ENCODE measurements around the gene IBA57.
"Not testable (repeated sequence)": the region's sequence is repeated elsewhere in the genome, so short reads cannot be mapped to it uniquely, and the experiment has no call there.

Gene IBA57

DNA sequence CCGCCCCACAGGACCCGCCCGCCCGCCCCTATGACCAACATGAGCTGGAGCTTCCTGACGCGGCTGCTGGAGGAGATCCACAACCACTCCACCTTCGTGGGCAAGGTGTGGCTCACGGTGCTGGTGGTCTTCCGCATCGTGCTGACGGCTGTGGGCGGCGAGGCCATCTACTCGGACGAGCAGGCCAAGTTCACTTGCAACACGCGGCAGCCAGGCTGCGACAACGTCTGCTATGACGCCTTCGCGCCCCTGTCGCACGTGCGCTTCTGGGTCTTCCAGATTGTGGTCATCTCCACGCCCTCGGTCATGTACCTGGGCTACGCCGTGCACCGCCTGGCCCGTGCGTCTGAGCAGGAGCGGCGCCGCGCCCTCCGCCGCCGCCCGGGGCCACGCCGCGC is 7.9 kb upstream of the IBA57 start:
- DNase-seq, result no peak

DNA sequence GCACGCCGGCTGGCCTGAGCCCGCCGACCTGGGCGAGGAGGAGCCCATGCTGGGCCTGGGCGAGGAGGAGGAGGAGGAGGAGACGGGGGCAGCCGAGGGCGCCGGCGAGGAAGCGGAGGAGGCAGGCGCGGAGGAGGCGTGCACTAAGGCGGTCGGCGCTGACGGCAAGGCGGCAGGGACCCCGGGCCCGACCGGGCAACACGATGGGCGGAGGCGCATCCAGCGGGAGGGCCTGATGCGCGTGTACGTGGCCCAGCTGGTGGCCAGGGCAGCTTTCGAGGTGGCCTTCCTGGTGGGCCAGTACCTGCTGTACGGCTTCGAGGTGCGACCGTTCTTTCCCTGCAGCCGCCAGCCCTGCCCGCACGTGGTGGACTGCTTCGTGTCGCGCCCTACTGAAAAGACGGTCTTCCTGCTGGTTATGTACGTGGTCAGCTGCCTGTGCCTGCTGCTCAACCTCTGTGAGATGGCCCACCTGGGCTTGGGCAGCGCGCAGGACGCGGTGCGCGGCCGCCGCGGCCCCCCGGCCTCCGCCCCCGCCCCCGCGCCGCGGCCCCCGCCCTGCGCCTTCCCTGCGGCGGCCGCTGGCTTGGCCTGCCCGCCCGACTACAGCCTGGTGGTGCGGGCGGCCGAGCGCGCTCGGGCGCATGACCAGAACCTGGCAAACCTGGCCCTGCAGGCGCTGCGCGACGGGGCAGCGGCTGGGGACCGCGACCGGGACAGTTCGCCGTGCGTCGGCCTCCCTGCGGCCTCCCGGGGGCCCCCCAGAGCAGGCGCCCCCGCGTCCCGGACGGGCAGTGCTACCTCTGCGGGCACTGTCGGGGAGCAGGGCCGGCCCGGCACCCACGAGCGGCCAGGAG is 7.2 kb upstream of the IBA57 start:
- no peak for DNase-seq

DNA sequence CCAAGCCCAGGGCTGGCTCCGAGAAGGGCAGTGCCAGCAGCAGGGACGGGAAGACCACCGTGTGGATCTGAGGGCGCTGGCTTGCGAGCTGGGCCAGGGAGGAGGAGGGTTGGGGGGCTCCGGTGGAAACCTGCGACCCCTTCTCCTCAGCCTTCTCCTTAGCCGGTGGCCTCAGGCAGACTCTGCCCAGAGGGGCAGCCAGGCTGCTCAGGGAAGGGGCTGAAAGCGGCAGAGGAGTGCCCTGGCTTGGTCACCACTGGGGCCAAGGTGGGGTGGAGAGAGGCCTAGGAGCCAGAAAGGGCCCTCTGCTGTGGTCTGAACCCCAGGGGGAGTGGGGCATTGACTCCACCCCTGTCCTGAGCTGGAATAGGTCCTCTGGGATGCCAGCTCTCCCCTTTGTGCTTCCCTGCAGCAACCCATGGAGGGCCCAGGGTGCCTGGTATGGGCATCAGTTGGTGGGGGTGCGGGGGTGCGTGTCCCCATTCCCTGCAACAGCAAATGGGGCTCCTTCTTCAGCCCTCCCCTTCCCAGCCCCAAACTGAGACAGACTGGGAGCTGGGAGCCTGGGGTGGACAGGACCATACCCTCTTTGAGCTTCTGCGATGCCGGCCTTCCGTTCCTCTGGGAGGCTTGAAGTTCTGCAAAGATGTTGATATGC is 6.5 kb upstream of the IBA57 start:
- DNase-seq, result no peak

DNA sequence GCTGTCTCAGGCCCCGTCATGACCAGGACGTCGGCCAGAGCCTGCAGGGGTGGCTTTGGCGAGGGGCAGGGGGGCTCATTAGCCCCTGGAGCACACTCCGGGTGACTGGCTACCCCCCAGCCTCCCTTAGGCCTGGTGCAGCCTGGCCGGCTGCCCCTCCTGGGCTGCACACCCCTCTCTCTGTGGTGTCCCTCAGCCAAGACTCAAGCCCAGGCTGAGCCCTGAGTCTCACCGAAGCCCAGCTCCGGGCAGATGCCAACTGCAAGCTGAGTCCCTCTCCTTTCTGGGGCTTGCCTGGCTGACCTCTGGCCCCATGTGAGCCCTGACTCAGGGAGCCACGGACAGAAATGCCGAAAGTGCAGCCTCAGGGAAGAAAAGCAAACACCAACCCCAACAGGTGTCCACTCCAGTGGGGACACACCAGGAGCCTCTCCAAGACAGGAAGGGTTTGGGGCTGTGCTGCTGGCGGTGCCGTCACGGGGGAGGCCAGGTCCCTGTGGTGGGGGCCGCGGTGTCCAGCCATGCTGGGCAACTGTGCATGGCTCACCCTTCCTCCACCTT is 5.3 kb upstream of the IBA57 start:
- DNase-seq, result no peak

DNA sequence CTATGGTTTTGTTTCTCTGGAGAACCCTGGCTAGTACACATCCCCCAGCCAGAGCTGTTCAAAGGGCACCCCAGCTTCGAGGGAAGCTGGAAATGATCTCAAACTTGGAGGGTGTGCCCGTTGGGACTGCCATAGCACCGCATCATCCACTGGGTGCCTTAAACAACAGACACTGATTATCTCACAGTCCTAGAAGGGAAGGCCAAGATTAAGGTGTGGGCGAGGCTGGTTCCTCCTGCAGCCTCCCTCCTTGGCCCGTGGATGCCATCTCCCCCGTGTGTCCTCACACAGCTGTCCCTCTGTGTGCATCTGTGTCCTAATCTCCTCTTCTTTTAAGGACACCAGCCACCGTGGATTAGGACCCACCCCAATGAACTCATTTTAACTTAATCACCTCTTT is 4.2 kb upstream of the IBA57 start:
- DNase-seq, result no peak

DNA sequence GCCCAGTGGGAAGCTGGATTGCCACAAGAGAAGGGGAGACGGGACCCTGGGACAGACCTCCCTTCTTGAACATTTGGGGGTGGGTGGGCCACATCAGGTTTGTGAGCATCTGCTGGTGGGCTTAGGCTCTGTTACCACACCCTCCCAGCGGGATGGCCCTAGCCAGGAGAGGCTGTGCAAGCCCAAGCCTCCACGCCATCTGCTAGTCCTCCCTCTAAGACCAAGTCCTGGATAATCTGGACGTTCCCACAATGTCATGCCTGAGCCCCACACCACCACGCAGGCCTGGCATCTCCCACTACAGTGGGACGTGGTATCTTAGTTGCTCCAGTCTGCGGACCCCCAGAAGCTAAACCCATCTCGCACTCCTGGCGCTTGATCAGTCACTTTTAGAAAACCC is 3.7 kb upstream of the IBA57 start:
- DNase-seq, result no peak

DNA sequence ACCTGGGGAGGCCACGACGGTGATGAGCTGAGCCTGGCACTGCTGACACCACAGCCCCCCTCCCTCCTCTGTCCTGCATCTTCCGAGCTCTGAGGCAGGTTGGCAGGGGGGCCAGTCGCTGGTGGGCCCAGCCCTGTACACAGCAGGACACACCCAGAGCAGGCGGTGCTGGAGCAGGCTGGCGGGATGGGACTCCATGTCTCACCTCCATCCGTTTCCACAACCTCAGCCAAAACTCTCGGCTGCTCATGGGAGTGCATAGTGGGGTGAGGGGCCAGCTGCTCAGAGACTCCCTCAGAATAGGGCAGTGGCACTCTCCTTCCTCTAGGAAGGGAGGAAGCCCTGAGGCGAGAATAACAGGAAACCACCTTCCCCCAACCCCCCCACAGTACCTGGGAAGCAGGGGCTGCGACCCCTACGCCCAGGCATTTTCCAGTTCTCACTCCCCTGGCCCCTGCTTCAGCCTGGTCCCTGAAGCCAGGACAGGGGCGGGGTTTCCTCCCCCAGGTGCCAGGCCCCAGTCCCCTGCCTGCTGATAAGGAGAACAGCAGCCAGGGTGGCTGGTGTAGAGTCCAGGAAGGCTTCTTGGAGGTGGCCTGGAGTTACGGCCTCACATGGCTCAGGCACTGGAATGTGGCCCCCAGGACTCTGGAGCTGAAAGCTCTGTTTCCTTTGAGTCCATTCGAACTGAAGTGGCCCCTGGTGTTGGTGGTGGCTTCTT is 3.2 kb upstream of the IBA57 start:
- DNase-seq, result no peak

DNA sequence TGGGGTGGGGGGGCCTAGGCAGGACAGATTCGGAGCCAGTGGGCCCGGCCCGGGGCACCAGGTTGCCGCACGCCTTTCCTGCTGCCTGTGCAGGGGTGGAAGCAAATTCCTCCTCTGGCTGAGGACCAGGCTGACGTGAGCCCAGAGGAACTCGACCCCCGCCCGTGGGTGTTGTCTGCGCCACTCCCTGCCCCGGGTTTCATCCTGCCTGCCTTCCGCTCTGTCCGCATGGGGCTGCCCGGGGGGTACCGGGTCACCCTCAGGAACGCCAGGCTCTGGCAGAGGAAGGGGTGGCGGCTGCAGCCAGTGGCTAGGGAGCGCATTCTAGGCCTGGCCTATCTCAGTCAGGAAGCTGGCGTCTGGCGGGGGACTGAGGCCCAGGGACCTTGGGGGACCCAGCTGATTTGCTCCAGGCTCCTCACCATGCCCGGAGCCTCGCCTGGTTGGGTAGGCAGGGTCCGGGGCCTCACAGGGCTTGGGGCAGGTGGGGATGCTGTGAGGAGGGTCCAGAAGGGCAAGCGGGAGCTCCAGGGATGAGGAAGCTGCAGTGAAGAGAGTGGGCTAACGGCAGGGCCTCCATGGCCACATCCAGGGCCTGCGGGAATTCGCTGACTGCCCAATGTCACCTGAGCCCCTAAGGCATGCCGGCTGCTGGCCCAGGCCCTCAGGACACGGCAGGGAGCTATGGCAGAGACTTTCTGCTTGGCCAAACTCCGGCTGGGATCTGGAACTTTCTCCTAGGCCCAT is 2.4 kb upstream of the IBA57 start:
- no peak for DNase-seq

DNA sequence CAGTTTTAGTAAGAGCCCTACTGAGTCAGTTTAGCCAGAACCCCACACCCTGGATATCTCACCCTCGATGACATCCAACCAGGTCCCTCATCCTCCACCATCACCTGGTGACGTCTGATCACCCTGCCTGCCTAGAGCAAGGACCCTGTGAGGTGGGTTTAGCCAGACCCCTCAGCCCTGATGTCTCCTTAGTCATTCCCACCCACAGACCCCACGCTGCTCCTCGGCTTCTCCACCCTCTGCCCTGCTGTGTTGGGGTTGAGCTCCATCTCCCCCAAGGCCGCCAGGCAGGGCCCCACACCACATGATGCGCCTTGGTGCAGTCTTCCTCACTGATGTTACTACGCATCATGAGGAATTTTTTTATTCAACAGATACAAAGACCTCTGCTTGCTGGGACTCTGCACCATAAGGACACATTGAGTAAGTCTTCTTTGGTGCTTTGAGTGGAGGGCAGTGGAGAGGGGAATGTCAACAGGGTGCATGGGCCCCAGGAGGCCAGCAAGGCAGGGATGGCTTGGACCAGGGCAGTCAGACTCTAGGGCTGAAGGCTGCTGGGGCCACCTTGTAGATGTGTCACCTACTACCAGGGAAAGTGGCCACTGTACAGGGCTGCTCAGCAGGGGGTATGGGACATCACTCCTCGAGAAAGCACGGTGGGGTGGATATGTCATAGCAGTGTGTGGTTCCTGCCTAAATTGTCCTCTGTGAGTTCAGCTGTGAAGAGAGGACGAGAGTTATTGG is 1.7 kb upstream of the IBA57 start:
- no peak for DNase-seq

DNA sequence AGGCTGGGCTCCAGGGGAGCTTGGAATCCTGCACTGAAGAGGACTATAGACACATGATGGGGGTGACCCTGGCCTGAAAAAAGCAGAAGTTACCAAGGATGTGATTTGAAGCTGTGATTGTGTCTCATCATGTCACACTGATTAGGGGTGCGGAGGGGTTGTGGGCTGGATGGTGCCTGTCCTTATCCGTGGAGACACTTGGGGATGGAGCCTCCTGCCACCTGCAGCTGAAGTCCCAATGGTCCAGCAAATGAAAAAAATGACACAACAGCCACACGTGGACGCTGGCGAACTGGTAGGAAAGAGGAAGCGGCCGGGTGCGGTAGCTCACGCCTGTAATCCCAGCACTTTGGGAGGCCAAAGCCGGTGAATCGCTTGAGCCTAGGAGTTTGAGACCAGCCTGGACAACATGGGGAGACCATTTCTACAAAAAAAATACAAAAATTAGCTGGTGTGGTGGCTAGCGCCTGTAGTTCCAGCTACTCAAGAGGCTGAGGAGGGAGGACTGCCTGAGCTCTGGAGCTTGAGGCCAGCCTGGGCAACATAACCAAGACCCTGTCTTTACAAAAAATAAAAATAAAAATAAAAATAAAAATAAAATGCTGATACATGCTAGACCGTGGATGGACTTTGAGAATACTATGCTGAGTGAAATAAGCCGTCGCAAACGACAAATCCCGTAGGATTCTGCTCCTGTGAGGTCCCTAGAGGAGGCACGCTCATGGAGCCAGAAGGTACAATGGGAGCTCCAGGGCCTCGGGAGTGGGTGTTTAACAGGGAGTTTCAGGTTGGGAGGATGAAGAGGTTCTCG is 838 bp upstream of the IBA57 start:
- DNase-seq, result no peak

DNA sequence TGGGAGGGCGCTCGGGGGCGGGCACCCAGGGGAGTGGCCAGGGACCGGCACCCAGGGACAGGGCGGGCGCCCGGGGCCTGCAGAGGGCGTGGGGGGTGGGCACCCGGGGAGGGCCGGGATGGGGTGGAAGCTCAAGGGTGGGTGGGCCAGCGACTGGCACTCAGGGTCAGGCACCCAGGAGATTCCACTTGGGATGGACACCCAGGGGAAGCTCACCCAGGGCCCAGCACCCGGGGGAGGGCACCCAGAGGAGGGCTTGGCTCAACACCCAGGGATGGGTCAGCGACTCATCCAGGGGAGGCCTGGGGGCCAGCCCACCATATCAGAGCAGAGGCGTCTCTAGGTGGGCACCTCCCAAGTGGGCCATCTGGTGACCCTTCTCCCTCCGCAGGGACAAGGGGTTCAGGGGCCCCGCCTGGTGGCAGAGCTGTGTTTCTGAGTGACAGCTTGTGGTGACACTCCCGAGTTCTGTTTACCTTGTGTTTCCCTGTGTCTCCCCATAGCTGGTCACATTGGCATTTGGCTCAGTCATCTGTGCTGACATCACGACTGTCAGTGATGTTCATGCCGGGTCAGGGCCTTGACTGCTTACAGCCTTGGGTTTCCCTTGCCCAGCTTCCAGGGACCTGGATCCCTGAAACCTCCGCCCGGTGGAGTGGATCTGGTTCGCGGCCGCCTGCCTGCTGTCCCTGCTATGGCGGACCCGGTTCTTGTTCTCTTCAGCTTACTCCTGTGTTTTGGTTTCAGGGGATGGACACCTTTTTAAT is 749 bp downstream of the IBA57 start:
- DNase-seq, result peak; percentile 72

DNA sequence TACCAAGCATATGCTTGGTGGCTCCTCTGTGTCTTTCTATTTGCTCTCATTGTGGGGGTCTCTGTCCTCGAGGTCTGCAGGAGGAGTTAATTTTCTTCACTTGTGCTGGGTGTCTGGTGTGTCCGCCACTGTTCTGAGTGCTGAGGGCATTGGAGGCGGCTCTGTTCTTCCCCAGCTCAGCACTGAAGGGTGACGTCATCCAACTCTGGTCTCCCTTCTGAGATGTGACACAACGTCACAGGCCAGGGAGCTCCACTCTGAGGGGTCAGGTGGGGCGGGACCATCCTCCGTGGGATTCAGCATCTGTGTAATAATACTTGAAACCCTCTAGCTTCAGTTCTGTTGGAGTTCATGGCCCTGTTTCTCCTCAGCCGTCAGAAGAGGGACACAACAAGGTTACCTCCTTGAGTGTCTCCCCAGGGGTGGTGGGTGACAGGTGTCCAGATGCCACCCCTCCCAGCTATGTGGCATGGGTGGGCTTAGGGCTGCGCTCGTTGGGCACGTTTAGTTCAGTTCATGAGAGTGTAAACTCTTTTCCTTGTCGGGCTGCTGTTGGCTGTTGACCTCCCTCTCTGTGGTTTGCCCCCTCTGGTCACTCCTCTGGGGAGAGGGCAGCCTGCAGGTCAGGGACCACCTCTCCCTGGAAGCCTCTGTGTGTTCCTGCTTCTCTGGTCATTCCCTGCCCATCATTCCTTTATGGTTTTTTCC is 3.1 kb downstream of the IBA57 start:
- DNase-seq, result no peak

DNA sequence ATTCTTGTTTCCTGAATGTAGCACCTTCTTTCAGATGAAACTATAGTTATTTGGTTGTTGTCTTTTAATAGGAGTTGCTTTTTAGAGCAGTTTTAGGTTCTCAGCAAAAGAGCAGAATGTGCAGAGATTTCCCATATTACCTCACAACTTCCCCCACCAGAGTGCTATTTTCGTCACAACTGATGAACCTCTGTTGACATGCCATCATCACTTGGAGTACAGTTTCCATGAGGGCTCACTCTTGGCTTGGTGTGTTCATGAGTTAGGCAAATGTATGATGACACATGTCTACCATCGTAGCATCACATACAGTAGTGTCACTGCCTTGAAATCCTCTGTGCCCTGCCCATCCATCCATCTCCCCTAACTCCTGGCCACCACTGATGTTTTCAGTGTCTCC is 3.7 kb downstream of the IBA57 start:
- DNase-seq, result no peak

DNA sequence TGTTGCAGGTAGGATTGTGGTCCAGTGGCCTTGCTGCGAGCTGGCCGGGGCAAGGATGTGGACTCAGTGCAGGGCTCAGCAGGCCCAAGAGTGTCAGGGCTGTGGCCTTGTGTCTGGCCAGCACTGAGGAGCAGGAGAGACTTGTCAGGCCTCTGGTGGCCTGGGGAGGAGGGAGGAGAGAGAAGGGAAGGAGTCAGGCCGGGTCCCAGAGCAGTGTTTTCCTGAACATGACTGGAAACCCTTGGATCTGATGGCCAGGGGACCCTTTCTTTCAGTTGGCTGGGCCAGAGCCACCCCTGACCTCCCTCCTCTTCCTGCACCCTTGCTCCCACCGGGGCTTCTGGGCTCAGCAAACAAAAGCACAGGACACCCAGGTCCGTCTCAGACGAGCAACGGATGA is 5.1 kb downstream of the IBA57 start:
- DNase-seq, result no peak

DNA sequence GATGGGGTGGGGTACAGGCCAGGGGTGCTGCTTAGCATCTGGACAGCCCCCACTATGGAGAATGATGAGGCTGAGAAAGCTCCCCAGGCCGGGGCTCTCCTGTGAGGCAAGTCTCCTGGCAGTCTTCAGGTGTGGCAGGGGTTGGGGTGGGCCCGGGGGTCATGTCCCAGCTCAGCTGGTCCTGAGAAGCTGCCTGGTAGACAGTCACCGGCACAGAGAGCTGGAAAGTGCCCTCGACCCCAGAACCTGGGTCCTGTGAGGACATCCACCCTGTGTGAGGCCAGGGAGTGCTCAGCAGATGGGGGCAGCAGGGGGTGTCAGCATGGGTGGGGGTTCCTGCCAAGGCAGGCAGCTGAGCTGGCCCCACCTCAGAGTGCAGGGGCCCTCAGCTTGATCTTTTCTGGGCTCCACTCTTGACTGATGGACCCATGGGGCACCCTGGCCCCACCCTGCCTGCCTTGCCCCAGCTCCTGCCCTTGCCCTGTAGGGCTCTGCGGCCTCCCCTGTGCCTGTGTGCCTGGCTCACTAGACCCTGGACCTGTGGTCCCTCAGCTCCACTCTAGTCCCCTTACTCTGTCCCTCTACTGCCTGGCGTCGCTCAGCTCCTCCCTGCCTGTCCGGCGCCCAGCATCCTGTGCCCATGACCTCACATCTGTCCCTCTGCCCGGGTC is 5.8 kb downstream of the IBA57 start:
- no peak for DNase-seq

DNA sequence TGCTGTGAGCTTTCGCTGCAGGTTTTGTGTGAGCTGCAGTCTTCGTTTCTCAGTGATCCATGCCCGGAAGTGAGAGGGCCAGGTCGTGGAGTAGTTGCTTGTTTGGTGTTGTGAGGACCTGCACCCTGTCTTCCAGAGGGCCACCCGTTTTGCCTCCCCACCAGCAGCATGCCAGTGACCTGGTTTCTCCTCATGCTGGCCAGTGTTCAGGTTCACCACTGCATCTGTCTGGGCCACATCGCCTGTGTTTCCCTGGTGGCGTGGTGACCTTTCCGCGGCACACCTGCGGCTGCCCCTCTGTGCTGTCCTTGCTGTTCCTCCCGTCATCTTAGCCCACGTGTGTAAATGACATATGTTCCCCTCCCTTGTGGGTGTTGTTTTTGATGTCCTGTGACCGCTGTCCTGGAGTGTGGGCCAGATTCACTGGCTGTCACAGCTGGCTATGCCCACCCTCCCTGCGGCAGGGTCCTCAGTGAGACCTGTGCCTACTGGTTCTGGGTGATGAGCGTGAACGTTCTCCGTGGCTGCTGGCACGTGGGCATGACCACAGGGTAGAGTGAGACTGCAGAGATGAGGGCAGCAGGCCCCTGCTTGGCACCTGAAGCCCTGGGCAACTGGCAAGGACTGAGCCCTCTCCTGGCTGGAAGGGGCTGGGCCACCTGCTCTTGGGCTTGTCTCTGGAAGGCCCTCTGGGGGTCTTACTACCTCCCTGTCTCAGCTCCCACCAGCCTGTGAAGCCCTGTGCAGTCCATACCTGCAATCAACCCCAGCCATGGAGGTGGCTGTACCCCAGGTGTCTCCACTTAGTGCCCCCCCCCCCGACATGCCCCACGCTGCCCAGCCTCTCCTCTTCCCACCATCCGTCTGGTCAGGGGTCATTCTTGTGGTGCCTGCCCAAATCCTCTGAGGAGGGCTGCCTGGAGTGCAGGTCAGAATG is 7.3 kb downstream of the IBA57 start:
- DNase-seq, result no peak

DNA sequence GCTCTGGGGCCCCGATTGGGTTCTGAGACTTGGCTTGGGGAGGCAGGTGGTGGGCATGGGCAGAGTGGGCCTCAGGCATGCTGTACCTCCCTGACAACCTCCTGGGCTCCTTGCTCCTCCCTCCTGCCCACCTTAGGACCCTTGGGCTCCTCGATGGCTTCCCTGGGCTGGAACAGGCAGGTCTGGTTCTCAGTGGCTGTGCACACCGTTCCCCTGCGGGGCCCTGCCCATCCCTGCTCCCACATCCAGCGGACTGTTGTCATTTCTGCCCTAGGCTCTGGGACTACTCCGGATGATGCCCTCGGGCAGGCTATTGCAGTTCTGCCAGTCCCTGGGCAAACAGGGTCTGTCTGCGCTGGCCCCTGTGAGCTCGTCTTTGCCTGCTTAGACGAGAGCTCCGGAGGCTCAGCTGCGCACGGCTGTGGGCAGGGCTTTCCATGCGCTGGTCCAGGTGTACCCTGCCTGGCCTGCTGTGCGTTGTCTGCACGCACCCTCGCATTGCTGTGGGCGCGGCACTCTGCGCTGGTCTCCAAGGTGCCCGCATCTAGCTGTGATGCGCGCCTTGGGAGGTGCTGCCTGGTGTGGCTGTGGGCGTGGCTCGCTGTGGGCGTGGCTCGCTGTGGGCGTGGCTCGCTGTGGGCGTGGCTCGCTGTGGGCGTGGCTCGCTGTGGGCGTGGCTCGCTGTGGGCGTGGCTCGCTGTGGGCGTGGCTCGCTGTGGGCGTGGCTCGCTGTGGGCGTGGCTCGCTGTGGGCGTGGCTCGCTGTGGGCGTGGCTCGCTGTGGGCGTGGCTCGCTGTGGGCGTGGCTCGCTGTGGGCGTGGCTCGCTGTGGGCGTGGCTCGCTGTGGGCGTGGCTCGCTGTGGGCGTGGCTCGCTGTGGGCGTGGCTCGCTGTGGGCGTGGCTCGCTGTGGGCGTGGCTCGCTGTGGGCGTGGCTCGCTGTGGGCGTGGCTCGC is 8.2 kb downstream of the IBA57 start:
- DNase-seq, result not testable (repeated sequence)

Measured in NCI-H2171 treated with DMSO at 0.1 percent for 48 hours (cell line).